Jurkat, Clone E6-1 (cell line): ENCODE results near the gene MPPED1.
A peak's percentile ranks its signal among the peaks of the same experiment; 100 is the strongest.

Experiments used
- DNase-seq: peaks from one replicate; pipeline ENCODE4 v3.0.0-alpha.2; 2011; ENCODE audit warnings: low read depth, low spot score
- H3K4me3 ChIP-seq: 2 replicates; pipeline ENCODE4 v1.5.1; 2011; ENCODE audit warnings: mild to moderate bottlenecking, low read length, control low read depth, moderate library complexity

The MPPED1 gene

DNA sequence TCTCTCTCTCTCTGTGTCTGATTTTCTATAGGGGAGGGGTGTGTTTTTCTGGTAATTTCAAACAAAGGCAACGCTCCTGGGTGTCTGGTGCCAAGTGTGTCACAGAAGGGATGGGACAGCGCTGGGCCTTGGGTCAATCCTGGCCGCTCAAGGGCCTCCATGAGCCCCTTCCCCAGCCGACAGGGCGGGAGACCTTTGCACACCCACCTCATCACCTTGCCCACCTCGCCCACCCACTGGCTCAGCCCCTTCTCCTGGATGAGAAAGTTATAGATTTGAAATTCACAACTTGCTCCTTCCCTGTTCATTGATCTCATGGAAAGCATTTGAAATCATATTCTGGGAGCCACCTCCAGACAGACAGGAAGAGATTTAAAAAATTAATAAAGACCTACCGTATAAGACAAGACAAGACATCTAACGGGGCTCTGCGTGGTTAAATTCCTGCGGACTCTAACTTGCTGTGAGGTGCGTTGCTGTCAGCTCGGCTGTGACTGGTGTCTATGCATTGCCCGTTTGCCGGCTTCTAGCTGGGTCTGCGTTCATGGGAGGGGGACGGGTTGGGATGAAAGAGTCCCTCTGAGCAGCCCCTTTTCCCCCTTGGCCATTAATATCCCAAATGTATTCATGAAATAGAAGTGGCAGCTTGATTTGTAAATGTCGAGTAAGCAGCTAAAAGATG lies 27.0 kb downstream of the MPPED1 start:
- H3K4me3 ChIP-seq = no peak overlapping the region
- DNase-seq = no peak

- no peak for DNase-seq
- no peak overlapping the region for H3K4me3 ChIP-seq
These were observed 27.7 kb downstream of the MPPED1 start for GRCh38 chr22:43439368-43440103.

- no peak overlapping the region for H3K4me3 ChIP-seq
- DNase-seq = no peak
These were observed 28.2 kb downstream of the MPPED1 start for GRCh38 chr22:43440104-43440387.

GRCh38 chr22:43440556-43440955 lies 28.7 kb downstream of the MPPED1 start:
- H3K4me3 ChIP-seq = no peak overlapping the region
- DNase-seq = no peak

- DNase-seq = no peak
- H3K4me3 ChIP-seq = no peak overlapping the region
These were observed 29.4 kb downstream of the MPPED1 start for GRCh38 chr22:43441216-43441615.

- no peak for DNase-seq
- no peak overlapping the region for H3K4me3 ChIP-seq
These were observed 29.9 kb downstream of the MPPED1 start for GRCh38 chr22:43441751-43442150.

DNA sequence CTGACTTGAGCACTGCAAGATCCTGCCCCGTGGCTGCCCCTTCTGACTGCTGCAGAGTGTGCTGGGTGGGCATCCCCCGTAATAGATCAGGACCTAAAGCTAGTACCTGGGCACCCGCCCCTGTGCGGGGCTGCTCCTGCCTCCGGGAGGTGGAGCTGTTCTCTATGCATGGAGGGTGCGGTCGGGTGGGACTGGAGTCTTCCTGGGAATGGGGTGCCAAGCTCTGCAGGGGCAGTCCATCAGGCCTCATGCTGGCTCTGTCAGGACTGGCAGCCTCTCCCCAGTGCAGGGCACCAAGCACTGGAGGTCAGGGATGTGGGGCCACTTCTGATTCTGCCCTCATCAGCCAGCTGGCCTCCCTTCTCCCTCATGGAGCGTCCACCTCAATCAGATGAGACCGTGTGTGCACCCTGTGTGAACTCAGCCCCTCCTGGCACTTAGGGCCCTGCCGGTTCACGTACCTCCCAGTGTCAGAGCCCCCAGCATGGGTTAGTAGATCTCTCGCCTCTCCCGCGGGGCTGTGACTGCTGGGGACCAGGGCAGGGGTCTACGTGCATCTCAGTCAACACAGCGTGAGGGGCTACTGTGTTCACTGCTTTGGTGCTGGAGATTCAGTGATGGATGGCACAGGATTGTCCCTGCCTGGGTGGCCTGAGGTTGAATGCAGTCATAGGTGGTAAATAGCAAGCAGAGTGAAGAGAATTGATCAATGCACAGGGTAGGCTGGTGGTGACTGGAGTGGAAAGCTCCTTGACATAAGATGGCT lies 30.8 kb downstream of the MPPED1 start:
- no peak overlapping the region for H3K4me3 ChIP-seq
- no peak for DNase-seq

GRCh38 chr22:43443152-43443471 lies 31.3 kb downstream of the MPPED1 start:
- H3K4me3 ChIP-seq = no peak overlapping the region
- no peak for DNase-seq

- DNase-seq = no peak
These were observed 34.4 kb downstream of the MPPED1 start for GRCh38 chr22:43446037-43446803.

DNA sequence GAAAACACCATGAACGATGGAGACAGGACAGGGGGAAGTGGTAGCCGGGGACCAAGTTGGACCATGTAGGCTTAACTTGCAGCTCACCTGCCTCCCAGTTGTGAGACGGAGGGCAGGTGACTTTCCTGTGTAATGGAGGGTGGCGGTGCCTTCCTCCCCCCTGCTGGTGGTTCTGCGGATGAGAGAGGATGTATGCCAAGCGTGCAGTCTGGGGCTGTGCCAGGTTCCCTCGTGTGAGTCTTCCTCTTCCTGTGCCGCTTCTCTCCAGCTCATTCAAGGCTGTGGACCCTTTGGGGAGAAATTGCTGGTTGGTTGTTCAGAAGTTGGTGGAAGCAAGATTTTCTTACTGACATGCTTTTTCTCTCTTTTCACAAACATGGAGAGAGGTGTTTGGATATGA lies 35.1 kb downstream of the MPPED1 start:
- DNase-seq = peak; percentile 4
- no peak overlapping the region for H3K4me3 ChIP-seq

More at GRCh38 chr22:43446037-43446803, 34.4 kb downstream of the MPPED1 start:
- H3K4me3 ChIP-seq = no peak overlapping the region

DNA sequence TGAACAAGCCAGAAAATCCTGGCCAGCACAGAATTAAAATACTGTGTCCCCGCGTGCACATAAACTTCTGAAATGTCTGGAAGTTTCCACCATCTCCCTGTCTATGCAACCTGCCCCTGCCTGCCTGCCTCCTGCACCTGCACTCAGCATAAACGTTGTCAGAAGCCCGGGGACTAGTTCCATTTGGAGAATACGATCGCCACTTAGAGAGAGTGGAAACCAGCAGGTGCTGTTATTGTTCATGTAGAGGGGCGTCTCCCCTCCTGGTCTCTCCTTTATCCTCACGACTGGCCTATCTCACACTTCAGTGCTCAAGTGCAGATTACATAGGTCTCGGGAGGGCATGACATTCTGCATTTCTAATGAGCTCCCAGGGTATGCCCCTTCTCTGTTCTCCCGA lies 35.6 kb downstream of the MPPED1 start:
- no peak overlapping the region for H3K4me3 ChIP-seq
- DNase-seq = no peak

GRCh38 chr22:43448048-43448447 lies 36.2 kb downstream of the MPPED1 start:
- DNase-seq = no peak
- H3K4me3 ChIP-seq = no peak overlapping the region

DNA sequence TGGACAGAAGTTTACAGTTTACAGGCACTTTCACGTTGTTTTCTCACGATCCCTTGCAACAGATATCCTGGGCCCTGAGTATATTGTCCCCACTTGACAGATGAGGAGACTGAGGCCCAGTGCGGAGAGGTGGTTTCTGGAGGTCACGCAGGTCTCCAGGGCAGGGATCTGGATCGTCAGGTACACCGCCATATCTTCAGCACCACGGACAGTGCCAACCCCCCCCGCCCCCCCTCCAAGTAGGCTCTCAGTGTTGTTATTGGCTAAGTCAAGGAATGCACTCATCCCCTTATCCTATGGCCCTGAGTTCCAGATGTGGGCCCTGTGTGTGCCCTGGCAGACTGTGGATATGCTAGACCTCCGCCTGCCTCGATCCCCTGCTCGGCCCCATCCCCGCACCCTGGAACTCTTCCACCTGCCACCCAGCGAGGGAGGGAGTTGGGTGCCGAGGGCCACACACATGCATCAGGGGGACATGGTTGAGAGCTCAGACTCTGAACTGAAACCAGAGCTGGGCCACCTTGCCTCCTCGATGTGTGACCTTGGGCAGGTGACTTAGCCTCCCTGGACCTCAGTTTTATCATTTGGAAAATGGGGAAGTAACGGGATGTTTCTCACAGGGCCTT lies 37.5 kb downstream of the MPPED1 start:
- H3K4me3 ChIP-seq = no peak overlapping the region
- DNase-seq = peak; percentile 5

- no peak overlapping the region for H3K4me3 ChIP-seq
- DNase-seq = no peak
These were observed 38.0 kb downstream of the MPPED1 start for GRCh38 chr22:43449831-43450225.

DNA sequence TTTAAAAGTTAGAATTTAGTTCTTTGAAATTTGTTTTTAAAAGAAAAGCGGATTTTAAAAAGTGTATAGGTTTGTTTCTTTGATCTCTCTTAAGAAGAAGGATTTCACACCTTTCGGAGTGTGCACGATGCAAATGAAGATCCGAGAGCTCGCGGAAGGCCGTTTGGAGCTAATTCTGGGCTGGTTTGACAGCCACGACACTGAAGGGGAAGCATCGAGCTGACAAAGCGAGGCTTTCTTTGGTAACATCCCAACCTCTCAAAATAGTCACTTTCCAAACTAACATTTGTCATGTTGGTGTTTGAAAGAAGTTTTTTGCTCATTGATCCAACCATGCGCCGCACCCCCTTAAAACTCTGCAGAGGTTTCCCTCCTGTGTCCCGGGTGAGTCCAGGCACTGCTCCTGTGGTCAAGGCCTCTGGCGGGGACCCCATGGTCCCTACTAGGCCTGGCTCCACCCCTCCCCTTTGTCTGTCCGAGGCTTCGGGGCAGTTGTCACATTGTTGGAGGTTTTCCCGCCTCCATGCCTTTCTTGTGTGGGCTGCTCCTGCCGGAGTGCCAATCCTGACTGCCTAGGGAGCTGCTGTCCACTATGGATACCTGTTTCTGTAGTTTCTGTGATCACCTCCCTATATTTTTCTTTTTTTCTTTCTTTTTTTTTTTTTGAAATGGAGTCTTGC lies 39.7 kb downstream of the MPPED1 start:
- no peak for DNase-seq
- H3K4me3 ChIP-seq = no peak overlapping the region

DNA sequence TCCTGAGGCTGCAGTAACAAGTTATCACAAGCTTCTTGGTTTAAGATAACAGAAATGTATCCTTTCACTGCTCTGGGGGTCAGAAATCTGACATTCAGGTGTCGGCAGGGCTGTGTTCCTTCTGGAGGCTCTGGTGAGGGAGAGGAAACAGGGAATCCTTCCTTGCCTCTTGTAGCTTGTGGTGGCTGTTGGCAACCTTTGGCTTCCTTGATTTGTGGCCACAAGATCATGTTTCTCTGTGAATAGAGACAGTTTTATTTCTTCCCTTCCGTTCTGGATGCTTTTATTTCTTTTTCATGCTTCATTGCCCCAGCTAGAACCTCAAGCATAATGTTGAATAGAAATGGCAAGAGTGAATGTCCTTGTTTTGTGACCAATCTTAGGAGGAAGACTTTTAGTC lies 44.0 kb downstream of the MPPED1 start:
- DNase-seq = no peak
- H3K4me3 ChIP-seq = no peak overlapping the region

DNA sequence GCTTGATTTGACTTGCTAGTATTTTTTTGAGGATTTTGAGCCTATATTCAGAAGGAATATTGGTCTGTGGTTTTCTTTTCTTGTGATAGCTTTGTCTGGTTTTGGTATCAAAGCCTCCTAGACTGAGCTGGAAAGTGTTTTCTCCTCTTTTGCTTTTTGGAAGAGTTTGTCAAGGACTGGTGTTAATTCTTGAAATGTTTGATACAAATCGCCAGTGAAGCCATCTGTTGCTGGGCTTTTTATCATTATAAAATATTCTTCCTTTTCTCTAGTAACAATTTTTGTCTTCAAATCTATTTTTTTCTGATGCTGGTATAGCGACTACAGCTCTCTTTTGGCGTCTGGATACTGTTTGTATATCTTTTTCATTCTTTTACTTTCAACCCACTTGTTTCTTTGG lies 45.2 kb downstream of the MPPED1 start:
- DNase-seq = no peak
- no peak overlapping the region for H3K4me3 ChIP-seq

DNA sequence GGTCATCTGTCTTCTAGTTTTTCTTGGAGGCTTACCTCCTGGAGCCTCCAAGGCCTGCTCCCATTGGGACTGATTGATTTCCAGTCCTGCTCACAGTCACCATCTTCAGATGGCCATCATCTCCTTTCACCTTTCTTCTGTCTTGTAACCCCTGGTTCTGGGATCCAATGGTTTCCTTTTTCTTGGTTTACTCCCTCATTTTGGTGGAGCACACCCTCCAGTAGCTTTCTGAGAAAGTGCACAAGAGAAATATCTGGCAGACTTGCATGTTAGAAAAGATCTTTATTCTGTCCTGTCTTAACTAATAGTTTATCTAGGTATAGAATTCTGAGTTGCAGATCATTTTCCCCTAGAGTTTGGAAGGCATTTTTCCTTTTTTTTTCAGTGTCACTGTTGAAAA lies 50.9 kb downstream of the MPPED1 start:
- DNase-seq = no peak
- no peak overlapping the region for H3K4me3 ChIP-seq

GRCh38 chr22:43464809-43465208 lies 53.0 kb downstream of the MPPED1 start:
- H3K4me3 ChIP-seq = no peak overlapping the region
- DNase-seq = no peak
